H54 (cell line): ENCODE data around the gene SLCO3A1.

Experiments
- DNase-seq: peaks from one replicate; pipeline ENCODE4 v3.0.0; 2011; ENCODE audit warnings: low spot score, mixed read lengths; ENCODE audit not compliant: insufficient read length
- FAIRE-seq: peaks from 3 replicates; lab custom pipeline; 2011; peaks lifted over from hg19 to GRCh38; lab: Jason Lieb, UNC
- POLR2A ChIP-seq: IDR thresholded peaks from 2 replicates; pipeline ENCODE4 v1.6.1; 2011; ENCODE audit warnings: low read depth, mild to moderate bottlenecking, low read length

Gene SLCO3A1

DNA sequence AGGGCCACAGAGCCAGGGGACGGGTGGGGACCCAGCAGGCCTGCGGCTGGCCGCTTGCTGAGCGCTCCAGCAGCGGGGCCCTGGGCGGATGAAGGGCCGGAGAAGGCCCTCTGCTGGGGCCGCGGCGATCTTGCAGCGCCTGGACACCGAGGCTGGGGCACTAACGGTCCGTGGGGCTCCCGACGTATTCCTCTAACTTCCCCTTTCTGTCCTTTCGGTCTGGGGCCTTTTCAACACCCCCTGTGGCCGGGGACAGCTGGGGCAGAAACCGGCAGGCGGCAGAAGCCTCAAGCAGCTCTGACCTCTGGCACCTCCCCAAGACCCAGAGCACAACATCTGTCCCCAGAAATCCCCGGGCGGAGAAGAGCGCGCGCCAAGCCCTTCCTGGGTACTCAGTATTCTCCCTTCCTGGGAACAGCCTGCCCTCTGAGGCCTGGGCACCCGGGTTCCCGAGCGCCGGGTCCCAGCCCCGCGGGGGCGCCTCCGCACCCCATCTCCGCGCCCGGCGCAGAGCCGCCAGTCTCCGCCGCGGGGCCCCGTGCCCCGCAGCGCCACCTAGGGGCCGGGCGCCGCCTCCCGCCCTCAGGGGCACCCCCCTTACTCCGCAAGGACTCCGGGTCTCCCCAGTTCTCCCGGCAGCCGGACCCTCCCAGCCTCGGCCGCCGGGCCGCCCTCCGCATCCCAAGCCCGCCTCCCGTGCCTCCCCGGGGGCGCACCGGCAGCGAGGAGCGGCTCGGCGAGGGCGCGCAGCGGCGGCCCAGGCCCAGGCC is 582 bp upstream of the SLCO3A1 start:
- DNase-seq (peak; percentile 59), FAIRE-seq (no peak)
- no peak; the same call in 1 of the 2 replicates for TF ChIP-seq POLR2A

DNA sequence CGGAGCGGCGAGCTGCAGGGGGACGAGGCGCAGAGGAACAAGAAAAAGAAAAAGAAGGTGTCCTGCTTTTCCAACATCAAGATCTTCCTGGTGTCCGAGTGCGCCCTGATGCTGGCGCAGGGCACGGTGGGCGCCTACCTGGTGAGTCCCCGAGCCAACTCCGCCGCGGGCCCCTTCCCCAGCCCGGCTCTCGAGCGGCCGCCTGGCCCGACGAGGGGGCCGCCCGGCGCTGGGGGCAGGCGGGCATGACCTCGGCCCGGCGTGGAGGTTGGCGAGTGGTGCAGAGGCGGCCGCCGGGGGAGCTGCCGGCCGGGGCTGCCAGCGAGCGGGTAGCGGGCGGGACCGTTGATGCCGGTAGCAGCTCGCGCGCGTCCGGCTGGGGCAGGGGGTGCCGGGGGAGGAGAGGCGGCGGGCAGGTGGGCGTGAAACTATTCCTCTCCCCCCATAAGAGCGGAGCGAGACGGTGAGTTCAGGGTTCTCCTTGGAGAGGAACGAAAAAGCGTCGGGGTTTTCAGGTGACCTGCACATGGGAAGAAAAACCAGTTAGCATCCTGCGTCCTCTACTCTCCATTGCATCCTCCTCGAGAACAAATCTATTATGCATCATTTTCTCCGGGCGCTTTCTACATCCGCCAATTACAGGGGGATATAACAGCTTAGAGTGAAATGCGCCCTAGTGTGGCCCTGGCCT is 585 bp downstream of the SLCO3A1 start:
- DNase-seq (peak; percentile 37), FAIRE-seq (no peak)
- TF ChIP-seq POLR2A: no peak

DNA sequence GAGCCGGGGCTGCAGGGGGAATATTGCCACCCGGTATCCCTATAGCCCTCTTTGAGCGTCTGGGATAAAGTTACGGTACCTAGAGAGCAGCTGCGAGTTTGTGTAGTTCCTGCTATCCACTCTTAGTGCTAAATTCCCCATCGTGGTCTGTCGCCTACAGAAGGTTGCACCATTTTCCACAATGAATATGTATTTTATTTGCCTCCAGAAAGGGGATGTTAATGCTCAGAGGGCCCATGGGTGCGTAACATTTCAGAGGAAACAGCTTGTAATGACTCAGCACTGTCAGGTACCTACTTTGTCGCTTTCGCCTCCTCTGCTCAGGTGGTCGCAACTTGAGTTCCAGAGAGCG is 1.1 kb downstream of the SLCO3A1 start:
- TF ChIP-seq POLR2A: no peak
- no peak for FAIRE-seq
- DNase-seq: no peak

DNA sequence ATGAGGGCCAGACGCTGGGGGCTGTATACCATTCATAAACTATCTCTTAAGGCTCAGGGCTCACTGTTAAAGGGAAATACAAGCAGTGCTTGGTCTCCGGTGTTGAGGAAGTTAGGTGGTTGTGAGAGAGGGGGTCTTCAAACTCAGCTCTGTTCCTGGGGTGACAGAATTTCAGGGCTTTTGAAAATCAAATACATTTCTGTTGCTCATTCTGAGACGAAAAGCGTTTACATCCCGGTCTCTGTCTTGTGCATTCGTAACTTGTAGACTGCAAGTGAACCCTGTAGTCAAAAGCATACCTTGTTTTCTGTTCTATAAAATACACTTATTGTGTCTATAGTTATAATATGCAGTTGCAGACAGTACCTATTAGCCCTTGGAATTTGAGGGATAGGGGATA is 1.7 kb downstream of the SLCO3A1 start:
- TF ChIP-seq POLR2A: no peak
- DNase-seq (no peak), FAIRE-seq (no peak)

DNA sequence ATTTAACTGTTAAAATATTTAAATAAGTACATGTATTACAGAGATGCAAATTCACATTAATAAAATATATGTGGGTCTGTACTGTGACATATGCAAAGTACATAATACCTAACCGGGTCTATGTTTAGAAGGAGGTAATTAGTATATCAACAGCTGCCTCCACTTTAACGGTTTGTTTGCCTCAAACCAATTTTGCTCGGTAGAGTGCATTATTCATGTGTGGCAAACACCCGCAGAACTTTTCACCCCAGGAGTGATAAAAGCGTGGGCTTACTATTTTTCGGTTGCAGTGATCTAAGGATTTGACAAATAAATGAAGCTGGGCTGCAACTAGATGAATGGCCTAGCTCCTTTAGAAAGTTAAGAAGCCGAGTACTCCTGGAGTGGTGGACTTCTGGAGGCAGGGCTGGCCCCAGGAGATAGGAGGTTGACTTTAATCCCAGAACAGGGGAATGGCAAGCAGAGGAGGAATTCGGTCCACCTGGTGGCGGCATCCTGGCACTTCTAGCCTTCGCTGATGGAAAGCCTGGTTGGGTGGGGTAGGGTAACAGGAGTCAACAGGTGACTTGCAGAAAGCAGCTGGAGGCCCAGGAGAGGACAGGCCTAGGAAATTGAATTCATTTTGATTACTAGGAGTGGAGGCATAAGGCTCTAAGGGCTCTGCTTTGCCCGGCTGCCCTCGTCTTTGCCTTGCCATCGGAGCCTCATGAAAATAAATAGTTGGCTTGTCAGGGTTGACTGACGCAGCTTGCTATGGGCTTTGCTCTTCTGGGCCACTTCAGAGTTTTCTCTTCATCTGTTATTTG is 2.4 kb downstream of the SLCO3A1 start:
- TF ChIP-seq POLR2A: no peak
- DNase-seq (no peak), FAIRE-seq (no peak)

DNA sequence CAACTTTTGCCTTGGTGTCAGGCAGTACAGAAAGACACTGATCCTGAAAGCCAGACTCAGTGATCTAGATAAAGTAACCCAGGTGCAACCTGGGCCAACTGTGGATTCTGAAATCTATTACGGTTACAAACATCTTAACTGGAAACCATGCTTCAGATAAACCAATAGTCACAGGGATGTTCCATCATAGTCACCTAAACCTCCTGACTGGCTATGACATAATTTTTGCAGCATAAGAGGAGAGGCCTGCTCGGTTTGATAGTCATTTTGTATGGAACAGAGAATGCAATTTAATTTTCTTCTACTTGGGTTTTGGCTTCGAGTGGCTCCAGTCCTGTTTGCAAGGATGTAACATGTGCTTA is 3.7 kb downstream of the SLCO3A1 start:
- TF ChIP-seq POLR2A: no peak
- DNase-seq: no peak
- no peak for FAIRE-seq

DNA sequence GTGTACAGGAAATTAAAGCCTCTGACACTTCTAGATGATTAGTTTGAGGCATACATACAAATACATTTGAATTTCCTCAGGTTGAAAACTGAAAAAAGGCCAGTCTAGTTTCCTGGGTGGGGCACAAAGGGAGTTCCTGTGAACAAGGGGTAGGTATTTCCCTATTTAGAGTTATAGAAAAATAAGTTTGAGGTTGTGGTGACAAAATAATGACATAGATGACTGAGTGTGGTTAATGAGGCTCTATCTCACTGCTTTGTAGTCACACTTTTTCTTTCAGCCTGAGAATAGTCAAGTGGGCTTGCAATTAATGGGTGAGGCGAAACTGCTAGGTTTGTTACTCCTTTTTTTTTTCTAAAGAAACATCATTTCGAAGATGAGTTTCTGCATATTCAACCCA is 4.3 kb downstream of the SLCO3A1 start:
- FAIRE-seq: no peak
- no peak for DNase-seq
- TF ChIP-seq POLR2A: no peak

DNA sequence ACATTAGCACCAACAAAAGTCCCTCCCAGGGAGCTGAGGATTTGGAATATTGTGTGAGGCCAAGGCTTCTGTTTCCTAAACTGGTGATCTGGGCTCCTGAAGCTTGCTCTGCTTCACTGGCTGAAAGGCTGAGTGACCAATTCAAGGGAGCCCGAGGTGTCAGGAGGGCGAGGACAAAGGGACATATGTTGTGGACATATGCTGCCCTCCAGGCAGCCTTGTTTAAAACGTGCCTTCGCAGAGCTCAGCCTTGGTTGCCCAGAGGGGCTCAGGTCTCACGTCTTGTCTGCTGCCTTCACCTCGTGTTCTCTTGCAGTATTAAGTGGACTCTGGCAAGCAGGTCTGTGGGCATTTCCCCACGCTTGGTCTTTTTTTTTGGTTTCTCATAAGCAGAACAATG is 7.0 kb downstream of the SLCO3A1 start:
- FAIRE-seq (no peak), DNase-seq (no peak)
- no peak for TF ChIP-seq POLR2A

DNA sequence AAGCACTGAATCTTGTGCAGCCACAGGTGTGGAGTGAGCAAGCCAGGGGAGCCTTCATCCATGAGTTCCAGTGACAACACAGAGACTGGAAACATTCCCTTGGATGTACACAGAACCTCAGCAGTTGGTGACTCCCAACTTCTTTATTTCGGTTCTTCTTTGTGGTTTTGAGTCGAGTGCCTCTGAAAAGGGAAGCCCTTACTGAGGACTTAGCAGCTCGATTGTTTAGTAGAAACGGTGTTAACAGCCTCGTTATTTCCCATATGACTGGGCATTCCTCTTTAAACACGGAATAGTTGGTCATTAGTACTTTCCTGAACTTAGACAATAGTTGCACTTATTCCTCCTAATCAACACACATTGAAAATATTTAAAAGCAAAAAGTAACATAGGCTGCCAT is 7.7 kb downstream of the SLCO3A1 start:
- no peak for TF ChIP-seq POLR2A
- FAIRE-seq: no peak
- DNase-seq: no peak

DNA sequence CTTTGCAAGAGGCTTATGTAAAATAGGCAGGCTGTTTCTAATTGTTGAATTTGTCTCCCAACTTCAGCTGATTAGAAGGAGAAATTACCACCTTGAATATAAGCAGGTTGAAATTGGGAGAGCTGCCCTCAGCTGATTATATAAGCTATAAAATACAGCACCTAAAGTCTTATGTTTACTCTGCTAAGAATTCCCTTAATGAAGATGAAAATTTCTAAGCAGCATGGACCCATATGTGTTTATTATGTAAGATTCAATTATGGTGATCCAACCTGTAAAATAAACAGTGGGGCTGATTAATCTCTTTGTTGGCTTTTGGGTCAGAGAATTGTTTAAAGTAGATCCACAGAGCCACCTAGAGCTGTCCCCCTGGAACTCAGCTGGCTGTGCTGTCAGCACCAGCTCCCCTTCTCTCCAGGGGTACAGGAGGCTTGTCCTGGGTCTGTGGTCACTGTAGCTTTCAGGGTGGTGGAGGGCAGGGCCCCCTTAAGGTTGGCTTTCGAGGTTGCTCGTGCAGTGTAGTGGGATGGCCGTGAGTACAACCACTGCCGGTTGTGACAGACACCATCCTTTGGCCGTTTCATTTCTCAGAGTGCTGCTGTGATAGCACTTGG is 9.5 kb downstream of the SLCO3A1 start:
- no peak for DNase-seq
- FAIRE-seq: no peak
- no peak for TF ChIP-seq POLR2A

DNA sequence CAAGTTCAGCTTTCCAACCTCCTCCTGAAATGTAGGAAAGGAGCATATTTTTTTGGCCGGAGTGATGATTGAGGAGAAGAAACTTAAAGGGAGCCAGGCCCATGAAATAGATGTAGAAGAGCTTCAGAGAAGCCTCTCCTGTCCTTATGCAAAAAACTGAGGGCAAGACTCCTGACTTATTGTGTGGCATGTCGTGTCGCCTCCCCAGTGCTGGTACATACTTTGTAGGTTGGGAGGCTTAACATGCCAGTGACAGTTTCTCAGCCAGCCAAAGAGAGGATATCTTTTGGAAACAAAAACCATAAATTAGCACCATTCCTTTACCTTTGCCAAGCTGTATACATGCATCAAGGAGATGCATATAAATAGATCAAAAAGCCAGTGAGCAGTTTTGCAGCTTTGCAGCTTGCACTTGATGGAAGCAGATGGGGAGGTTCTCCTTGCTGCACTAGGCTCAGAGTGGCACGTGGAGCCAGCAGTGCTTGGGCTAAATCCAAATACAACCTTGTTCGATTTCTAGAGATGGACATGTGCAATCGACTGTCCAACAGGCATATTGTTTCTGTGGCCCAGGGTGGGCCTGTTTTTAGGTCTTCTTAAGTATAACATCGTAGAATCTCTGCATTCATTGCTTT is 10.2 kb downstream of the SLCO3A1 start:
- TF ChIP-seq POLR2A: no peak
- DNase-seq (no peak), FAIRE-seq (no peak)

DNA sequence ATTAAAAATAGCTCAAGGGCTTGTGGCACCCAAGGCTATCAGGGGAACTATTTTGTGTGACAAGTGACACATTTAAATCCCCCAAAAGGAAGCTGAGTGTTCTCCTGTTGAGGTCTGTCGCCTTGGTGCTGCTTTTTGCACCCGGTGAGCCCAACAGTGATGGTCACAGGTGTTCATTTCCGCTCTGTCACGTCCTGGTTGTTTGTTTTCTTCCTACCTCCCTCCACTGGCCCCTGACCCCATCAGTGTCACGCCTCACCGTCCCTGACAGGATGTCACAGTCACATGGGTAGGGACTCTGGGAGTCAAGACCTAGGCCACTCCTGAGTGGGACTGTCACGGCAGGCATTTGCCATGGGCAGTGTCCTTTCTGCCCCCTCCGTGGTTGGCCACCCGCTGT is 11.2 kb downstream of the SLCO3A1 start:
- FAIRE-seq (no peak), DNase-seq (no peak)
- TF ChIP-seq POLR2A: no peak

DNA sequence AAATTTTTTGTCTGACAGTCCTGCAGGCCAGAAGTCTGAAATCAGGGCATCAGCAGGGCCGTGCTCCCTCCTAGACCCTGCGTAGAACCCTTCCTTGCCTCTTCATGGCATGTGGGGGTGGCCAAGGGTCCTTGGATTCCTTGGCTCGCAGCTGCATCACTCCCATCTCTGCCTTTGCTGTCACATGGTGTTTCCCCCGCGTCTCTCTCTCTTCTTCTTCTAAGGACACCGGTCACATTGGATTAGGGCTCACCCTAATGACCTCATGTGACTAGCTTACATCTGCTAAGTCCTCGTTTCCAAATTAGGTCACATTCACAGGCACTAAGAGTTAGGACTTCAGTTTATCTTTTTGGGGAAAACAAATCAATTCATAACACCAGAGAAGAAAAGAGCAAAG is 12.0 kb downstream of the SLCO3A1 start:
- DNase-seq (no peak), FAIRE-seq (no peak)
- TF ChIP-seq POLR2A: no peak
